ENCODE measurements around the gene SLC12A5.

Gene SLC12A5

GRCh38 chr20:46025376-46025783 lies 3.6 kb upstream of the SLC12A5 start:
- DNase-seq (ENCODE audit: low read depth in 3 of 3) = no peak

- no peak for DNase-seq (ENCODE audit: low read depth in 3 of 3)
These were observed 1.7 kb upstream of the SLC12A5 start for GRCh38 chr20:46027245-46027853.

GRCh38 chr20:46028110-46028509 lies 905 bp upstream of the SLC12A5 start:
- DNase-seq (ENCODE audit: low read depth in 3 of 3) = no peak

GRCh38 chr20:46030284-46031013 lies 1.4 kb downstream of the SLC12A5 start:
- DNase-seq (ENCODE audit: low read depth in 3 of 3) = no peak

- no peak for DNase-seq (ENCODE audit: low read depth in 3 of 3)
These were observed 2.1 kb downstream of the SLC12A5 start for GRCh38 chr20:46031014-46031569.

- DNase-seq (ENCODE audit: low read depth in 3 of 3) = no peak
These were observed 2.8 kb downstream of the SLC12A5 start for GRCh38 chr20:46031701-46032254.

- no peak for DNase-seq (ENCODE audit: low read depth in 3 of 3)
These were observed 5.0 kb downstream of the SLC12A5 start for GRCh38 chr20:46034039-46034438.

- no peak for DNase-seq (ENCODE audit: low read depth in 3 of 3)
These were observed 6.2 kb downstream of the SLC12A5 start for GRCh38 chr20:46035253-46035652.

GRCh38 chr20:46035713-46036112 lies 6.7 kb downstream of the SLC12A5 start:
- DNase-seq (ENCODE audit: low read depth in 3 of 3) = no peak

- DNase-seq (ENCODE audit: low read depth in 3 of 3) = no peak
These were observed 7.4 kb downstream of the SLC12A5 start for GRCh38 chr20:46036370-46036769.

GRCh38 chr20:46037036-46037435 lies 8.0 kb downstream of the SLC12A5 start:
- DNase-seq (ENCODE audit: low read depth in 3 of 3) = no peak

- DNase-seq (ENCODE audit: low read depth in 3 of 3) = peak in 2 of 3 experiments; percentile 10 to 42
These were observed 12.0 kb downstream of the SLC12A5 start for GRCh38 chr20:46040902-46041535.

- no peak for DNase-seq (ENCODE audit: low read depth in 3 of 3)
These were observed 14.5 kb downstream of the SLC12A5 start for GRCh38 chr20:46043556-46043955.

GRCh38 chr20:46044896-46045295 lies 15.9 kb downstream of the SLC12A5 start:
- no peak for DNase-seq (ENCODE audit: low read depth in 3 of 3)

GRCh38 chr20:46046588-46047310 lies 17.7 kb downstream of the SLC12A5 start:
- DNase-seq (ENCODE audit: low read depth in 3 of 3) = no peak

GRCh38 chr20:46047821-46048220 lies 18.8 kb downstream of the SLC12A5 start:
- DNase-seq (ENCODE audit: low read depth in 3 of 3) = no peak

- DNase-seq (ENCODE audit: low read depth in 3 of 3) = no peak
These were observed 20.2 kb downstream of the SLC12A5 start for GRCh38 chr20:46049190-46049589.

- no peak for DNase-seq (ENCODE audit: low read depth in 3 of 3)
These were observed 20.8 kb downstream of the SLC12A5 start for GRCh38 chr20:46049815-46050214.

- no peak for DNase-seq (ENCODE audit: low read depth in 3 of 3)
These were observed 21.4 kb downstream of the SLC12A5 start for GRCh38 chr20:46050444-46050843.

- DNase-seq (ENCODE audit: low read depth in 3 of 3) = no peak
These were observed 21.9 kb downstream of the SLC12A5 start for GRCh38 chr20:46050885-46051284.

GRCh38 chr20:46051556-46052308 lies 22.7 kb downstream of the SLC12A5 start:
- DNase-seq (ENCODE audit: low read depth in 3 of 3) = no peak

All from stimulated activated CD4-positive, alpha-beta T cell treated with anti-CD3 and anti-CD28 coated beads, TNF-alpha, amount 100 ng/mL, for 24 hours (primary cell).